CD4-positive, alpha-beta T cell (primary cell): Measurements from ENCODE around the gene FBXO45. TPM values are rescaled to one million over a fixed set of nuclear protein-coding genes. Genes with fewer than 3 reads are reported as not detected.
"Not testable (repeated sequence)": the region's sequence is repeated elsewhere in the genome, so short reads cannot be mapped to it uniquely, and the experiment has no call there.

Experiments
- ATAC-seq: fragments of 200-7000 bp; cut with Tn5 transposase; one replicate; pipeline ENCODE4 v1.10.0; 2022; ENCODE audit warnings: mild to moderate bottlenecking; ENCODE audit not compliant: poor library complexity
- CTCF ChIA-PET: fragments of 350-600 bp; sonication (Branson Sonifier 250); formaldehyde crosslinking; loops from one replicate; lab custom pipeline; 2021; ENCODE audit warnings: antibody characterized with exemption, inconsistent platforms; lab: Charles Lee
- POLR2A ChIA-PET: fragments of 350-600 bp; sonication (Branson Sonifier 250); formaldehyde crosslinking; loops from one replicate; lab custom pipeline; 2021; ENCODE audit warnings: antibody characterized with exemption, inconsistent platforms; lab: Charles Lee
- DNase-seq, 14 experiments: peaks; one replicate each; pipeline ENCODE4 v3.0.0-alpha.2; 2013 to 2020; ENCODE audit warnings: mixed read lengths in 2 of 14
- H3K27ac ChIP-seq, 2 donors: one replicate each; pipeline versions ENCODE4 v1.5.1 to v1.7.0; 2013; ENCODE audit warnings: low read length in 2 of 2, low read depth in 1 of 2, mild to moderate bottlenecking in 1 of 2
- H3K27me3 ChIP-seq, 2 experiments: 1 replicate in 1 of 2; 2 replicates in 1 of 2; pipeline versions ENCODE4 v1.6.1 to v1.7.0; 2013; ENCODE audit warnings: low read length in 2 of 2, control low read depth in 1 of 2, mild to moderate bottlenecking in 1 of 2, moderate library complexity in 1 of 2; ENCODE audit not compliant: insufficient read depth in 2 of 2, control insufficient read depth in 1 of 2
- H3K36me3 ChIP-seq: one replicate; pipeline ENCODE4 v1.6.1; 2013; ENCODE audit warnings: low read length, control low read depth; ENCODE audit not compliant: insufficient read depth
- H3K4me1 ChIP-seq: one replicate; pipeline ENCODE4 v1.6.1; 2013; ENCODE audit warnings: low read length, control low read depth; ENCODE audit not compliant: insufficient read depth
- H3K4me3 ChIP-seq: one replicate; pipeline ENCODE4 v1.5.1; 2013; ENCODE audit warnings: mild to moderate bottlenecking, low read length, moderate library complexity
- H3K9me3 ChIP-seq, 2 experiments: 1 replicate in 1 of 2; 2 replicates in 1 of 2; pipeline versions ENCODE4 v1.6.1 to v1.7.0; 2013; ENCODE audit warnings: low read length in 2 of 2, mild to moderate bottlenecking in 2 of 2, control low read depth in 1 of 2, moderate library complexity in 1 of 2; ENCODE audit not compliant: control insufficient read depth in 1 of 2, insufficient read depth in 1 of 2
- H3K27ac Mint-ChIP-seq: one replicate; pipeline ENCODE4 v1.8.0; 2020; ENCODE audit warnings: mixed read lengths
- H3K27me3 Mint-ChIP-seq: one replicate; pipeline ENCODE4 v1.8.0; 2021; ENCODE audit warnings: mixed read lengths
- H3K36me3 Mint-ChIP-seq: one replicate; pipeline ENCODE4 v1.8.0; 2021; ENCODE audit warnings: low read depth, mixed read lengths
- H3K4me1 Mint-ChIP-seq: one replicate; pipeline ENCODE4 v1.8.0; 2021; ENCODE audit warnings: low read depth, mixed read lengths
- H3K4me3 Mint-ChIP-seq: one replicate; pipeline ENCODE4 v1.8.0; 2020; ENCODE audit warnings: mild to moderate bottlenecking, mixed read lengths
- H3K9me3 Mint-ChIP-seq: one replicate; pipeline ENCODE4 v1.8.0; 2020; ENCODE audit warnings: mixed read lengths
- intact Hi-C, 2 experiments: fragments of 100-400 bp; cut with DNase I in 1 of 2; cut with micrococcal nuclease in 1 of 2; formaldehyde crosslinking; loops; one replicate each; pipeline versions ENCODE4 v1.15.1 to v1.9.0; 2023 to 2025; cut with DNase I, micrococcal nuclease
- total RNA-seq, 174 experiments: library from RNA in 2 of 174; stranded (reverse) in 2 of 174; gene quantifications; one replicate each; pipeline ENCODE4 v1.2.3 and lab custom pipeline; 2021 to 2026
- TF ChIP-seq, protein P1 (sequence below): fragments of 200-600 bp; IDR thresholded peaks from one replicate; pipeline ENCODE4 v1.8.0; 2022; ENCODE audit warnings: antibody characterized with exemption, mild to moderate bottlenecking

The FBXO45 gene
- total RNA-seq, 2 experiments from 2014 or later = 5.4 to 6.0 TPM

DNA sequence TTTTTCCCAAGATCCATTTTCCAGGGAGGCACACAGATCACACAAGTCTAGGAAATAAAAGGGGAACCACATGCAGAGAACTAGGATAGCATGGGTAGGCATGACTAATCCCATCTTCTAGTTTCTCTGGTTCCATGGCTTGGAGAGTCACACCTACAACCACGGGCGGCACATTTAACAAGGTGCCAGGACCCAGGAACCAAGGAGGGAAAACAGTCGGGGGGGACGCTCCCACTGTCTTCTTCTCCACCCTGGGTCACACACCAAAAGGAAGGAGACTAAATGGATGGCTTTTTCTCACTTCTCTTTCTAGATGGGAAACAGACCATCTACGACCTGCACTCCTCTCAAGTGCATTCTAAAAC lies 48.8 kb upstream of the FBXO45 start:
- peaks cover 20% of the 10 kb centered on the region for H3K36me3 Mint-ChIP-seq
- peaks cover 4% of the 10 kb centered on the region for H3K27me3 Mint-ChIP-seq
- H3K36me3 ChIP-seq = no peaks in the 10 kb centered on the region
- no peak overlapping the region for H3K4me3 Mint-ChIP-seq
- H3K27ac Mint-ChIP-seq = no peak overlapping the region
- no peak for ATAC-seq
- DNase-seq = peak in 4 of 14 experiments; percentile 9 to 33 (median 21)
- no peaks in the 10 kb centered on the region for H3K4me1 ChIP-seq
- no peak overlapping the region for H3K4me3 ChIP-seq
- H3K27ac ChIP-seq = no peak overlapping the region
- peaks cover 22% of the 10 kb centered on the region for H3K9me3 Mint-ChIP-seq
- H3K4me1 Mint-ChIP-seq = no peaks in the 10 kb centered on the region
- ChIA-PET POLR2A (no interaction called here), CTCF (interaction anchor here (0.6 to 3.6 kb wide), 4 partner anchors 9 to 266 kb away, joined by 3 to 14 read pairs (median 6); no protein-coding TSS in a partner anchor)
- H3K27me3 ChIP-seq = no peaks in the 10 kb centered on the region
- TF ChIP-seq, protein P1, sequence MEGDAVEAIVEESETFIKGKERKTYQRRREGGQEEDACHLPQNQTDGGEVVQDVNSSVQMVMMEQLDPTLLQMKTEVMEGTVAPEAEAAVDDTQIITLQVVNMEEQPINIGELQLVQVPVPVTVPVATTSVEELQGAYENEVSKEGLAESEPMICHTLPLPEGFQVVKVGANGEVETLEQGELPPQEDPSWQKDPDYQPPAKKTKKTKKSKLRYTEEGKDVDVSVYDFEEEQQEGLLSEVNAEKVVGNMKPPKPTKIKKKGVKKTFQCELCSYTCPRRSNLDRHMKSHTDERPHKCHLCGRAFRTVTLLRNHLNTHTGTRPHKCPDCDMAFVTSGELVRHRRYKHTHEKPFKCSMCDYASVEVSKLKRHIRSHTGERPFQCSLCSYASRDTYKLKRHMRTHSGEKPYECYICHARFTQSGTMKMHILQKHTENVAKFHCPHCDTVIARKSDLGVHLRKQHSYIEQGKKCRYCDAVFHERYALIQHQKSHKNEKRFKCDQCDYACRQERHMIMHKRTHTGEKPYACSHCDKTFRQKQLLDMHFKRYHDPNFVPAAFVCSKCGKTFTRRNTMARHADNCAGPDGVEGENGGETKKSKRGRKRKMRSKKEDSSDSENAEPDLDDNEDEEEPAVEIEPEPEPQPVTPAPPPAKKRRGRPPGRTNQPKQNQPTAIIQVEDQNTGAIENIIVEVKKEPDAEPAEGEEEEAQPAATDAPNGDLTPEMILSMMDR = no peak
- intact Hi-C loops = loop anchor here (1.0 to 5.0 kb wide), 2 partner anchors 32 to 266 kb away; no protein-coding TSS in a partner anchor
- H3K9me3 ChIP-seq = peaks cover 29 to 55% of the 10 kb centered on the region in 2 experiments

DNA sequence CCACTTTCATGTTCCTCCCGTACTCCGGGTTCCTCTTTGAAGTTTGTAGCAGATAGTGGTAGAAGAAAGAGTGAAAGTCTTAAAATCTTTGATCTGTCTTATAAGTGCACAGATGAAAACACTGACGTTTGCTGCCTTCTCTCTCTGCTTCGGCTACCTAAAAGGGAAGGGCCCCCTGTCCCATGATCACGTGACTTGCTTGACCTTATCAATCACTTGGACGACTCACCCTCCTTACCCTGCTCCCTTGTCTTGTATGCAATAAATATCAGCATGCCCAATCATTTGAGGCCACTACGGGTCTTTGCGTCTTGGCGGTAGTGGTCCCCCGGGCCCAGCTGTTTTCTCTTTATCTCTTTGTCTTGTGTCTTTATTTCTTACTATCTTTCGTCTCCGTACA lies 47.2 kb upstream of the FBXO45 start:
- not testable (repeated sequence) for H3K4me1 ChIP-seq, DNase-seq, H3K36me3 ChIP-seq, H3K4me3 Mint-ChIP-seq, H3K4me3 ChIP-seq, H3K27me3 ChIP-seq, H3K27ac Mint-ChIP-seq, H3K27ac ChIP-seq, H3K4me1 Mint-ChIP-seq, H3K27me3 Mint-ChIP-seq, ATAC-seq
- POLR2A ChIA-PET = interaction anchor here (1.8 kb wide), 1 partner anchor 18 kb away, joined by 6 read pairs; the partner anchor contains the start of gene RNF168
- peaks cover 17% of the 10 kb centered on the region for H3K36me3 Mint-ChIP-seq
- intact Hi-C loops = loop anchor here in 1 of 2 experiments (5.0 kb wide), 1 partner anchor 34 kb away; no protein-coding TSS in a partner anchor
- CTCF ChIA-PET = interaction anchor here (1.9 kb wide), 1 partner anchor 34 kb away, joined by 13 read pairs; no protein-coding TSS in a partner anchor
- H3K9me3 Mint-ChIP-seq = peaks cover 20% of the 10 kb centered on the region
- peaks cover 29 to 54% of the 10 kb centered on the region in 2 experiments for H3K9me3 ChIP-seq

DNA sequence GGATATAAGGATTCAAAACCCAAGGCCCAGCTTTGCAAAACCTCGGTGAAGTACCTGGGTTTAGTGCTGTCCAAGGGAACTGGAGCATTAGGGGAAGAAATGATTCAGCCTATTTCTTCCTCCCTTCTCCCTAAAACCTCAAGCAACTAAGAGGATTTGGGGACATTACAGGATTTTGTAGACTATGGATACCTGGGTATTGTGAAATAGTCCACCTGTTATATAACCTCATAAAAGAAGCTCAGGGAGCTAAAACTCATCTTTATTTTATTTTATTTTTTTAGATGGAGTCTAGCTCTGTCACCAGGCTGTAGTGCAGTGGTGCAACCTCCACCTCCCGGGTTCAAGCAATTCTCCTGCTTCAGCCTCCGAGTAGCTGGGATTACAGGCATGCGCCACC lies 44.6 kb upstream of the FBXO45 start:
- ChIA-PET POLR2A (no interaction called here), CTCF (no interaction called here)
- TF ChIP-seq, protein P1 = no peak
- no peak overlapping the region for H3K4me3 ChIP-seq
- ATAC-seq (no peak), DNase-seq (no peak)
- no peaks in the 10 kb centered on the region for H3K36me3 ChIP-seq
- no peak overlapping the region for H3K27ac ChIP-seq
- Mint-ChIP-seq H3K9me3 (peaks cover 20% of the 10 kb centered on the region), H3K27ac (no peak overlapping the region), H3K4me1 (peaks cover 4% of the 10 kb centered on the region), H3K36me3 (peaks cover 14% of the 10 kb centered on the region), H3K4me3 (no peak overlapping the region), H3K27me3 (no peaks in the 10 kb centered on the region)
- H3K27me3 ChIP-seq = no peaks in the 10 kb centered on the region
- intact Hi-C loops = loop anchor here in 1 of 2 experiments (5.0 kb wide), 1 partner anchor 37 kb away; no protein-coding TSS in a partner anchor
- peaks cover 5% of the 10 kb centered on the region for H3K4me1 ChIP-seq
- H3K9me3 ChIP-seq = peaks cover 19 to 31% of the 10 kb centered on the region in 2 experiments
